GM12878 (cell line): ENCODE data around the gene WBP4.

Experiments used
- ATF3 ChIP-seq: IDR thresholded peaks from 2 replicates; pipeline ENCODE4 v1.6.1; 2011; ENCODE audit warnings: low read depth, mild to moderate bottlenecking, low read length, moderate library complexity, borderline replicate concordance; ENCODE audit errors: extremely low read depth
- ATF7 ChIP-seq: fragments of 450-650 bp; IDR thresholded peaks from 2 replicates; pipeline ENCODE4 v1.6.1; 2016; ENCODE audit warnings: low read depth, mild to moderate bottlenecking
- CTCF ChIP-seq, 3 experiments: IDR thresholded peaks in 2 of 3; conservative IDR thresholded peaks in 1 of 3; 2 replicates each; pipeline ENCODE4 v1.5.1; 2011; ENCODE audit warnings: low read depth in 3 of 3, low read length in 3 of 3, mild to moderate bottlenecking in 3 of 3, control low read depth in 2 of 3, moderate library complexity in 2 of 3, inconsistent platforms in 1 of 3, mixed read lengths in 1 of 3; ENCODE audit not compliant: control insufficient read depth in 2 of 3, insufficient read depth in 1 of 3; ENCODE audit errors: extremely low read depth in 1 of 3
- EP300 ChIP-seq, 2 experiments: fragments of 150-350 bp in 1 of 2; IDR thresholded peaks; 2 replicates each; pipeline ENCODE4 v1.6.1; 2011 to 2012; ENCODE audit warnings: low read depth in 2 of 2, low read length in 2 of 2, borderline replicate concordance in 1 of 2, improper control_type of control experiment in 1 of 2, inconsistent platforms in 1 of 2; ENCODE audit not compliant: control insufficient read depth in 1 of 2
- FOXM1 ChIP-seq: IDR thresholded peaks from 2 replicates; pipeline ENCODE4 v1.6.1; 2012; ENCODE audit warnings: low read depth, mild to moderate bottlenecking, inconsistent platforms, low read length, moderate library complexity
- NR2C2 ChIP-seq: IDR thresholded peaks from 2 replicates; pipeline ENCODE4 v1.6.1; 2011; ENCODE audit warnings: borderline replicate concordance, low read depth; ENCODE audit not compliant: control insufficient read depth, insufficient read length
- PBX3 ChIP-seq: IDR thresholded peaks from 2 replicates; pipeline ENCODE4 v1.6.1; 2011; ENCODE audit warnings: mild to moderate bottlenecking, low read depth, low read length, moderate library complexity; ENCODE audit not compliant: insufficient replicate concordance
- POLR2A ChIP-seq: IDR thresholded peaks from 2 replicates; pipeline ENCODE4 v1.6.1; 2011; ENCODE audit warnings: low read depth, mild to moderate bottlenecking, low read length
- POLR2AphosphoS2 ChIP-seq: IDR thresholded peaks from 2 replicates; pipeline ENCODE4 v1.6.1; 2011; ENCODE audit warnings: low read depth, mild to moderate bottlenecking, low read length, improper control_type of control experiment, moderate library complexity
- USF1 ChIP-seq: IDR thresholded peaks from 2 replicates; pipeline ENCODE4 v1.6.1; 2011; ENCODE audit warnings: borderline replicate concordance, low read depth, mild to moderate bottlenecking, moderate library complexity, mixed read lengths, low read length; ENCODE audit not compliant: insufficient read depth; ENCODE audit errors: extremely low read length
- ZNF24 ChIP-seq: fragments of 450-650 bp; IDR thresholded peaks from 2 replicates; pipeline ENCODE4 v1.6.1; 2017; ENCODE audit warnings: antibody characterized with exemption, mild to moderate bottlenecking

GRCh38 chr13:41052441-41052840 lies 8.9 kb upstream of the WBP4 start:
- TF ChIP-seq CTCF (IDR thresholded peaks at IDR 0.05 in 2 of 3, conservative IDR thresholded peaks at IDR 0.05 in 1 of 3; ENCODE audit: control insufficient read depth in 2 of 3, extremely low read depth in 1 of 3, insufficient read depth in 1 of 3, low read depth in 3 of 3, low read length in 3 of 3) (no peak), USF1 (no peak), NR2C2 (no peak), POLR2A (no peak), ATF7 (no peak), ZNF24 (no peak), ATF3 (no peak), PBX3 (no peak), FOXM1 (no peak), POLR2AphosphoS2 (no peak), EP300 (IDR thresholded peaks at IDR 0.05; ENCODE audit: borderline replicate concordance in 1 of 2, control insufficient read depth in 1 of 2, low read depth in 2 of 2, low read length in 2 of 2) (no peak)
